Ishikawa (cell line): ENCODE measurements around the gene BTBD16.

Experiments
- EP300 ChIP-seq: IDR thresholded peaks from 2 replicates; pipeline ENCODE4 v1.6.1; 2012; ENCODE audit warnings: borderline replicate concordance
- MAX ChIP-seq: IDR thresholded peaks from 2 replicates; pipeline ENCODE4 v1.6.1; 2012
- TAF1 ChIP-seq: IDR thresholded peaks from 2 replicates; pipeline ENCODE4 v1.6.1; 2012; ENCODE audit warnings: low read depth, mild to moderate bottlenecking

- TF ChIP-seq MAX (no peak), TAF1 (no peak), EP300 (no peak)
These were observed 65.9 kb downstream of the BTBD16 start for GRCh38 chr10:122336961-122337360.
